PC-3 (cell line): ENCODE results near the gene BCLAF1. TPM values are rescaled to one million over a fixed set of nuclear protein-coding genes. Genes with fewer than 3 reads are reported as not detected.

Experiments
- ATAC-seq: fragments of 200-7000 bp; cut with Tn5 transposase; 2 replicates; pipeline ENCODE4 v1.9.1; 2020; ENCODE audit warnings: mild to moderate bottlenecking, moderate library complexity
- BruUV-seq: library from RNA; stranded (reverse); fragments of 400-500 nt; replicated peaks from 2 replicates; lab custom pipeline; 2021; lab: Mats Ljungman, UMichigan
- CTCF ChIA-PET: fragments of 300-600 bp; sonication (Branson Sonifier 250); formaldehyde crosslinking; loops from one replicate; lab custom pipeline; 2022; ENCODE audit warnings: antibody characterized with exemption; lab: Charles Lee
- POLR2A ChIA-PET: fragments of 300-600 bp; sonication (Branson Sonifier 250); formaldehyde crosslinking; loops from one replicate; lab custom pipeline; 2022; ENCODE audit warnings: antibody characterized with exemption; ENCODE audit not compliant: unreplicated experiment; lab: Charles Lee
- DNase-seq: peaks from one replicate; pipeline ENCODE4 v3.0.0-alpha.2; 2015
- H2AFZ ChIP-seq: fragments of 300-600 bp; sonication (generic); 2 replicates; pipeline ENCODE4 v1.6.0; 2016; ENCODE audit warnings: antibody characterized with exemption, low read length
- H3F3A ChIP-seq: fragments of 300-600 bp; sonication (generic); one replicate; pipeline ENCODE4 v1.6.0; 2017; ENCODE audit warnings: antibody characterized with exemption, low read length, control low read depth, mild to moderate bottlenecking; ENCODE audit not compliant: unreplicated experiment
- H3K27ac ChIP-seq: fragments of 300-600 bp; sonication (generic); 2 replicates; pipeline ENCODE4 v1.5.1; 2016; ENCODE audit warnings: mild to moderate bottlenecking, low read length
- H3K27me3 ChIP-seq: fragments of 300-600 bp; sonication (generic); 2 replicates; pipeline ENCODE4 v1.6.1; 2016; ENCODE audit warnings: low read length, mixed read lengths
- H3K36me3 ChIP-seq: fragments of 300-600 bp; sonication (generic); 2 replicates; pipeline ENCODE4 v1.6.1; 2016; ENCODE audit warnings: low read depth, mixed run types, low read length, mixed read lengths
- H3K4me1 ChIP-seq: fragments of 300-600 bp; sonication (generic); 2 replicates; pipeline ENCODE4 v1.5.1; 2016; ENCODE audit warnings: low read length; ENCODE audit not compliant: insufficient read depth
- H3K4me2 ChIP-seq: fragments of 300-600 bp; sonication (generic); 2 replicates; pipeline ENCODE4 v1.6.0; 2016; ENCODE audit warnings: low read length
- H3K4me3 ChIP-seq: fragments of 300-600 bp; sonication (generic); 2 replicates; pipeline ENCODE4 v1.5.1; 2016; ENCODE audit warnings: mild to moderate bottlenecking, low read length, mixed read lengths
- H3K79me2 ChIP-seq: fragments of 300-600 bp; sonication (generic); 2 replicates; pipeline ENCODE4 v1.6.1; 2017; ENCODE audit warnings: low read length, mixed read lengths
- H3K9ac ChIP-seq: fragments of 300-600 bp; sonication (generic); 2 replicates; pipeline ENCODE4 v1.6.0; 2016; ENCODE audit warnings: mild to moderate bottlenecking, low read length
- H3K9me2 ChIP-seq: fragments of 300-600 bp; sonication (generic); replicated peaks from 2 replicates; pipeline ENCODE4 v1.6.1; 2016; ENCODE audit warnings: mixed run types, low read length, mixed read lengths
- H3K9me3 ChIP-seq: fragments of 300-600 bp; sonication (generic); 2 replicates; pipeline ENCODE4 v1.6.1; 2016; ENCODE audit warnings: low read length, mixed read lengths
- H4K20me1 ChIP-seq: fragments of 300-600 bp; sonication (generic); 2 replicates; pipeline ENCODE4 v1.6.1; 2016; ENCODE audit warnings: low read length, mixed read lengths
- EZH2 ChIP-seq: fragments of 300-600 bp; sonication (generic); IDR thresholded peaks from one replicate; pipeline ENCODE4 v1.6.1; 2017; ENCODE audit warnings: antibody characterized with exemption, mild to moderate bottlenecking, low read length; ENCODE audit not compliant: unreplicated experiment
- EZH2phosphoT487 ChIP-seq: fragments of 300-600 bp; sonication (generic); IDR thresholded peaks from 2 replicates; pipeline ENCODE4 v1.6.1; 2018; ENCODE audit warnings: mild to moderate bottlenecking, antibody characterized with exemption, low read length, borderline replicate concordance
- intact Hi-C: fragments of 100-400 bp; cut with micrococcal nuclease; formaldehyde crosslinking; loops from 2 replicates; pipeline ENCODE4 v1.9.0; 2023
- total RNA-seq: library from RNA; depleted of rRNA; stranded (reverse); fragments of >200 nt; gene quantifications from 2 replicates; pipeline ENCODE4 v1.2.3, GENCODE V29; 2014
- TF ChIP-seq, protein P1 (sequence below): fragments of 300-600 bp; sonication (generic); conservative IDR thresholded peaks from 2 replicates; pipeline ENCODE4 v1.5.1; 2017; ENCODE audit warnings: antibody characterized with exemption, low read depth, mild to moderate bottlenecking, low read length

The BCLAF1 gene
- total RNA-seq, 1 experiment from 2014 or later: 119 TPM

- Histone ChIP-seq H3K27me3 (no peaks in the 10 kb centered on the region), H3F3A (no peaks in the 10 kb centered on the region), H3K79me2 (no peaks in the 10 kb centered on the region), H3K27ac (no peak overlapping the region), H3K9me3 (no peaks in the 10 kb centered on the region), H3K9me2 (no peaks in the 10 kb centered on the region), H3K36me3 (no peaks in the 10 kb centered on the region), H3K9ac (no peak overlapping the region), H3K4me2 (no peak overlapping the region), H2AFZ (no peak overlapping the region), H3K4me3 (no peak overlapping the region), H4K20me1 (no peaks in the 10 kb centered on the region), H3K4me1 (no peaks in the 10 kb centered on the region)
- no peak for TF ChIP-seq EZH2
- TF ChIP-seq, protein P1, sequence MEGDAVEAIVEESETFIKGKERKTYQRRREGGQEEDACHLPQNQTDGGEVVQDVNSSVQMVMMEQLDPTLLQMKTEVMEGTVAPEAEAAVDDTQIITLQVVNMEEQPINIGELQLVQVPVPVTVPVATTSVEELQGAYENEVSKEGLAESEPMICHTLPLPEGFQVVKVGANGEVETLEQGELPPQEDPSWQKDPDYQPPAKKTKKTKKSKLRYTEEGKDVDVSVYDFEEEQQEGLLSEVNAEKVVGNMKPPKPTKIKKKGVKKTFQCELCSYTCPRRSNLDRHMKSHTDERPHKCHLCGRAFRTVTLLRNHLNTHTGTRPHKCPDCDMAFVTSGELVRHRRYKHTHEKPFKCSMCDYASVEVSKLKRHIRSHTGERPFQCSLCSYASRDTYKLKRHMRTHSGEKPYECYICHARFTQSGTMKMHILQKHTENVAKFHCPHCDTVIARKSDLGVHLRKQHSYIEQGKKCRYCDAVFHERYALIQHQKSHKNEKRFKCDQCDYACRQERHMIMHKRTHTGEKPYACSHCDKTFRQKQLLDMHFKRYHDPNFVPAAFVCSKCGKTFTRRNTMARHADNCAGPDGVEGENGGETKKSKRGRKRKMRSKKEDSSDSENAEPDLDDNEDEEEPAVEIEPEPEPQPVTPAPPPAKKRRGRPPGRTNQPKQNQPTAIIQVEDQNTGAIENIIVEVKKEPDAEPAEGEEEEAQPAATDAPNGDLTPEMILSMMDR: no peak
- no peak for TF ChIP-seq EZH2phosphoT487
- ATAC-seq (no peak), DNase-seq (no peak)
- CTCF ChIA-PET: no interaction called here
- intact Hi-C loops: no loop called here
- POLR2A ChIA-PET: no interaction called here
- BruUV-seq: no TSS peak
Measured at GRCh38 chr6:136331461-136331860, 41.8 kb upstream of the BCLAF1 start.

DNA sequence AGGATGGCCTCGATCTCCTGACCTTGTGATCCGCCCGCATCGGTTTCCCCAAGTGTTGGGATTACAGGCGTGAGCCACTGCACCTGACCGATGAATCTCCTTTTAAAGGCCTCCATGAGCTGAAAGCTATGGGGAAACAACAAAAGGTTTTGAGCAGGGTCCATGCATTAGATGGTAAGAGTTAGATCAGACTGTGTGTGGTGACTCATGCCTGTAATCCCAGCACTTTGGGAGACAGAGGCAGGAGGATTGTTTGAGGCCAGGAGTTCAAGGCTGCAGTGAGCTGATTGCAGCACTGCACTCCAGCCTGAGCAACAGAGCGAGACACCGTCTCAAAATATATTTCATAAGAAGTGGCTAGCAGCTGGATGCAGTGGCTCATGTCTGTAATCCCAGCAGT, 41.0 kb upstream of the BCLAF1 start:
- Histone ChIP-seq H3K9me3 (no peaks in the 10 kb centered on the region), H3K36me3 (no peaks in the 10 kb centered on the region), H3K9me2 (no peaks in the 10 kb centered on the region), H3K27me3 (no peaks in the 10 kb centered on the region), H4K20me1 (no peaks in the 10 kb centered on the region), H2AFZ (no peak overlapping the region), H3K4me3 (no peak overlapping the region), H3F3A (no peaks in the 10 kb centered on the region), H3K9ac (no peak overlapping the region), H3K27ac (no peak overlapping the region), H3K4me2 (no peak overlapping the region), H3K79me2 (no peaks in the 10 kb centered on the region), H3K4me1 (no peaks in the 10 kb centered on the region)
- POLR2A ChIA-PET: no interaction called here
- DNase-seq: no peak
- intact Hi-C loops: no loop called here
- TF ChIP-seq EZH2phosphoT487 (no peak), EZH2 (no peak)
- TF ChIP-seq, protein P1: no peak
- CTCF ChIA-PET: no interaction called here
- ATAC-seq: no peak
- BruUV-seq: no TSS peak

- no peak for ATAC-seq
Measured at GRCh38 chr6:136326038-136326553, 36.5 kb upstream of the BCLAF1 start.

More at GRCh38 chr6:136326038-136326553, 36.5 kb upstream of the BCLAF1 start:
- POLR2A ChIA-PET: no interaction called here
- Histone ChIP-seq H3K36me3 (no peaks in the 10 kb centered on the region), H3K9me2 (no peaks in the 10 kb centered on the region), H3K9ac (no peak overlapping the region), H2AFZ (no peak overlapping the region), H3K4me1 (no peaks in the 10 kb centered on the region), H3K4me3 (no peak overlapping the region), H3K4me2 (no peak overlapping the region), H3F3A (no peaks in the 10 kb centered on the region), H3K27me3 (no peaks in the 10 kb centered on the region), H3K27ac (no peak overlapping the region), H3K79me2 (no peaks in the 10 kb centered on the region), H4K20me1 (no peaks in the 10 kb centered on the region), H3K9me3 (no peaks in the 10 kb centered on the region)
- TF ChIP-seq EZH2 (no peak), EZH2phosphoT487 (no peak)
- TF ChIP-seq, protein P1: no peak
- CTCF ChIA-PET: no interaction called here
- intact Hi-C loops: no loop called here
- DNase-seq: no peak
- BruUV-seq: no TSS peak
